ENCODE data around the gene PPA1.
"Not testable (repeated sequence)": the region's sequence is repeated elsewhere in the genome, so short reads cannot be mapped to it uniquely, and the experiment has no call there.

Gene PPA1

GRCh38 chr10:70233109-70233938 lies at the start of gene PPA1:
Gene PPA1, minus strand, starts transcription at chr10:70233429. Its CDS starts 102 bp downstream, at chr10:70233327.
- DNase-seq = peak; percentile 98

GRCh38 chr10:70281609-70282008 lies 48.4 kb upstream of the PPA1 start:
- no peak for DNase-seq

GRCh38 chr10:70280099-70280498 lies 46.9 kb upstream of the PPA1 start:
- DNase-seq = no peak

- no peak for DNase-seq
Measured at GRCh38 chr10:70277396-70278030, 44.3 kb upstream of the PPA1 start.

GRCh38 chr10:70274643-70275042 lies 41.4 kb upstream of the PPA1 start:
- no peak for DNase-seq

- DNase-seq = no peak
Measured at GRCh38 chr10:70272925-70273316, 39.7 kb upstream of the PPA1 start.

- no peak for DNase-seq
Measured at GRCh38 chr10:70271996-70272924, 39.0 kb upstream of the PPA1 start.

GRCh38 chr10:70270952-70271351 lies 37.7 kb upstream of the PPA1 start:
- DNase-seq = no peak

- no peak for DNase-seq
Measured at GRCh38 chr10:70269741-70270140, 36.5 kb upstream of the PPA1 start.

GRCh38 chr10:70268376-70268775 lies 35.1 kb upstream of the PPA1 start:
- no peak for DNase-seq

- DNase-seq = no peak
Measured at GRCh38 chr10:70267161-70267933, 34.1 kb upstream of the PPA1 start.

GRCh38 chr10:70266701-70267100 lies 33.5 kb upstream of the PPA1 start:
- no peak for DNase-seq

GRCh38 chr10:70266056-70266455 lies 32.8 kb upstream of the PPA1 start:
- DNase-seq = no peak

GRCh38 chr10:70265032-70265689 lies 31.9 kb upstream of the PPA1 start:
- no peak for DNase-seq

GRCh38 chr10:70260734-70261133 lies 27.5 kb upstream of the PPA1 start:
- no peak for DNase-seq

- DNase-seq = no peak
Measured at GRCh38 chr10:70260259-70260658, 27.0 kb upstream of the PPA1 start.

GRCh38 chr10:70258216-70258615 lies 25.0 kb upstream of the PPA1 start:
- no peak for DNase-seq

GRCh38 chr10:70257816-70258215 lies 24.6 kb upstream of the PPA1 start:
- not testable (repeated sequence) for DNase-seq

- no peak for DNase-seq
Measured at GRCh38 chr10:70256463-70256862, 23.2 kb upstream of the PPA1 start.

- no peak for DNase-seq
Measured at GRCh38 chr10:70255329-70256299, 22.4 kb upstream of the PPA1 start.

Data from NK-92 treated with Interleukin-12 subunit alpha and Interleukin-12 subunit beta, amount 100 ng/mL, for 24 hours (cell line).